Measurements from ENCODE around the gene SLC22A23.
A peak's percentile ranks its signal among the peaks of the same experiment; 100 is the strongest.

Gene SLC22A23

DNA sequence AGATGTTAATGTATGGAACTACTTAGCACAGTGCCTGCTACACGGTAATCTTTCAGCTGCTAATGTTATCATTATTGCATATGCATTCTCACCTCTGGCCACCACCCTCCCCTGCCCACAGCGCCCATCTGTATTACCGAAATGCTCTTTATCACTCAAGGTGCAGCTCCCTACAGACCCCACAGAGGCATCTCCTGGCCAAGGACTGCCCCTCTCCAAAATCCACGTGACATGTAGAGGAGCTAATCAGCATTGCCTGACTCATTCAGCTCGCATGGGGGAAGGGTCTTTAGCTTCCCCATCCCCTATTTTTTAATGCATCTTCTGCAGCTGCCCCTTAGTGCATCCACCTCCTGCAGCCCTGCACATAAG is 41.8 kb downstream of the SLC22A23 start:
- DNase-seq (ENCODE audit: insufficient read length) (no peak), FAIRE-seq (no peak)
- no peak for TF ChIP-seq TAF1 (IDR thresholded peaks at IDR 0.05; ENCODE audit: borderline replicate concordance, low read depth, low read length)
- TF ChIP-seq POLR2AphosphoS5 (IDR thresholded peaks at IDR 0.05; ENCODE audit: low read depth, low read length), result no peak
- no peak for TF ChIP-seq POLR2A (IDR thresholded peaks at IDR 0.05; ENCODE audit: low read depth, low read length)

DNA sequence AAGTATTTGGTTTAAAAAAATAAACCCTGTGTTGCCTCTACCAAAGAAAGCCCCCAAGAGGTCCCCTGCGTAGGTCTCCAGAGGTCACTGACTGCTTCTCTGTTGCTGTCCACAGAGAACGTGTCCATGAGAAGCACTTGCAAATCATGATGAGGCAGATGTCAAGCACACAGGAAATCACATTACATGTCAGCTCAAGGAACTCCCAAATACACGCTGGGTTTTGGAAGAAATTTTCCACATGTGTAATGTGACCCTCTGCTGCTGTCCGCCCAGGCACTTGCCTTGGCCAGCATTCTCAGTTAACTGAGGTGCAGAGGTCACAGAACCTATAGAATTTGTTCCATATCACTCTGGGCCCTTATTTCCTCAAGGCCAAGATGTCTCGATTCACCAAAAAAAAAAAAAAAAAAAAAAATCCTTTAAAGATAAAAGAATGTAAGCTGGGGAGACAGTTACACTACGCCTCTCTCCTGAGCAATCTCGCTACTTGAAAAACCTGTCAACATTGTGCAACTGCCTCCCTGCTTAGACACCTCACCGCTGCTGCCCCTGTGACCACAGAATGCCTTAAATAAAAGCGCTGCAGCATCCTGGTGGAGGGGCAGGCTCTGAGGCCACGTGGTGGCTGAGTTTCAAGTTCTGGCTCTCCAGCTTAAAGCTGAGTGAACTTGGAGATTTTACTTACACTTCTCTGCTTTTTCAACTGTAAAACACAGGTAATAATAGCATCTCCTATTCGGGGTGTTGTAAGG is 42.3 kb downstream of the SLC22A23 start:
- TF ChIP-seq POLR2A (IDR thresholded peaks at IDR 0.05; ENCODE audit: low read depth, low read length) (no peak), TAF1 (IDR thresholded peaks at IDR 0.05; ENCODE audit: borderline replicate concordance, low read depth, low read length) (no peak), POLR2AphosphoS5 (IDR thresholded peaks at IDR 0.05; ENCODE audit: low read depth, low read length) (no peak)
- FAIRE-seq (no peak), DNase-seq (ENCODE audit: insufficient read length) (no peak)

DNA sequence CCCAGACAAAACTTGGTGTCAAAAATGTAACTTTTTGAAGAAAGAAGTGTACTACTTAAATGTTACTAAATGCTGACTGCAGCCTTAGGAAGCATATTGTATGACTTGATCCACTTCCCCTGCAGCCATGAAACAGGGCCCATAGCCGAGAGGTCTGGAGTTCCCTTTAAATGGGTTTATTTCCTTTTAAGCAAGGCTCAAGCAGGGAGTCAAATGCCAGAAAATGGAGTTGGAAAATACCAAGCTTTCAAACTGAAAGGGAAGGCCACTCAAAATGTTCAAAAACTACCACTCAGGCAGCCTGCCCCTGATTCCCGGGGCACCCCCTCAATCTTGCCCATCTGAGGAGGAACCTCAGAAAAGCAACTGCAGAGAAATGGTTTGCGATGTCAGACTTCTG is 43.3 kb downstream of the SLC22A23 start:
- TF ChIP-seq POLR2AphosphoS5 (IDR thresholded peaks at IDR 0.05; ENCODE audit: low read depth, low read length) (no peak), TAF1 (IDR thresholded peaks at IDR 0.05; ENCODE audit: borderline replicate concordance, low read depth, low read length) (no peak), POLR2A (IDR thresholded peaks at IDR 0.05; ENCODE audit: low read depth, low read length) (no peak)
- DNase-seq (ENCODE audit: insufficient read length) (no peak), FAIRE-seq (no peak)

DNA sequence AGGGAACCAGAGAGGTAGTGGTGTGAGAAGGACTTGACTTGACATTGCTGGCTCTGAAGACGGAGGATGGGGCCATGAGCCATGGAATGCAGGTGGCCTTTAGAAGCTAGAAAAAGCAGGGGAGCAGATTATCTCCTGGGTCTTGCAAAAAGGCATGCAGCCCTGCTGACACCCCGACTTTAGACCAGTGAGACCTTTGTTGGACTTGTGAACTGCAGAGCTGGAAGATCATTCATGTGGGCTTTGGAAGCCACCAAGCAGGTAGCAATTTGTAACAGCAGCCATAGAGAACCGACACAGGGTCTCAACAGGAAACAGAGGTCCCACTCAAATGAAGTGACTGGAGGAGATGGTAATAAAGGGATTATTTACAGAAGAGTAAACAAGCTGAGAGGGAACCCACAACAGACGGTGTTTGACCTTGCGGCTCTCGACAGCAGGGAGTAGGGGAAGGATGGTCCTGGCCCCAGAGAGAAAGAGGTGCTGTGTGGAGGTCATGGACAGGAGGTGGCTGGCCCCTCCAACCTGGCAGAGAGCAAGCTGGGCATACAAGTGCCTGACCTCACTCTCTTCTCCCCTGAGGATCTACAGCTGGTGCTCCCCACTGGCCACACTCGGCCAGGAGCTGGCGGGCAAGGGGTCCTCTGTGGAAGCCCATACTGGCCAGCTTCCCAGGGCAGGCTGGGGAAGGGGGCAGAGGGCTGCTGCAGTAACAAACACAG is 43.9 kb downstream of the SLC22A23 start:
- no peak for FAIRE-seq

DNA sequence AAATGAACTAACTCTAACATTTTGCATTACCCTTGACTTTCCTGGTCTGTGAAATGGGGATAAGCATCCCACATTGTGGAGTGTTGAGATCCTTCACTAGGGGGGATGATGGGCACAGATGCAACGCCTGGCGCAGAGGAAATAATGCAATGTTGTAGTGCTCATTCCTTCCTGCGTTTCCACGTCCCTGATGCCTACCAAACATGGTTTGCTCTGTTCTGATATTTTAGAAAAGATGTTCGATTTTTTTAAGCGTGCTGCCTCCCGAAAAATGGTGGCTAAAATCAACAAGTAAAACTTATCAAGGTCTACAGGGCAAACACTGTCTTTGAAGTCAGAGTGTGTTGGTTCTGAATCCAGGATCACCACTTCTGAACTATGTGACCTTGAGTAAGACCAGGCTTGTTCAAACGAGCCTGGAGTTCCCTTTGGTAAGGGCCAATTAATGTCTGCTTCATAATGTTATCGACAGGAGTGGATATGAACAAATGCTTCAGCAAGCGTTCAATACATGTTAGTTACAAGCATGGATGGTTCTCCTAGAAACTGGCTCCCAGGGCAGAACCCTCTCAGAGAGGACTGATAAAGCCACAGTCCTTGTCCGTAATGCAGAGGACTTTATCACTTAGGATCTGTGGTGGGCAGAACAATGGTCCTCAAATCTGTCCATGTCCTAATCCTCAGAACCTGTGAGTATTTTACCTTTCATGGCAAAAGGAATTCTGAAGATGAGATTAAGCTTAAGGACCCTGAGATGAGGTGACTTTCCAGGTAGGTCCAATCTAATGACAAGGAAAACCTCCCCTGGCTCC is 44.7 kb downstream of the SLC22A23 start:
- TF ChIP-seq TAF1 (IDR thresholded peaks at IDR 0.05; ENCODE audit: borderline replicate concordance, low read depth, low read length) (no peak), POLR2AphosphoS5 (IDR thresholded peaks at IDR 0.05; ENCODE audit: low read depth, low read length) (no peak), POLR2A (IDR thresholded peaks at IDR 0.05; ENCODE audit: low read depth, low read length) (no peak)
- FAIRE-seq, result no peak
- DNase-seq (ENCODE audit: insufficient read length), result no peak

More for the DNA sequence above, 43.9 kb downstream of the SLC22A23 start:
- DNase-seq (ENCODE audit: insufficient read length), result no peak
- TF ChIP-seq POLR2A (IDR thresholded peaks at IDR 0.05; ENCODE audit: low read depth, low read length) (no peak), TAF1 (IDR thresholded peaks at IDR 0.05; ENCODE audit: borderline replicate concordance, low read depth, low read length) (no peak)

DNA sequence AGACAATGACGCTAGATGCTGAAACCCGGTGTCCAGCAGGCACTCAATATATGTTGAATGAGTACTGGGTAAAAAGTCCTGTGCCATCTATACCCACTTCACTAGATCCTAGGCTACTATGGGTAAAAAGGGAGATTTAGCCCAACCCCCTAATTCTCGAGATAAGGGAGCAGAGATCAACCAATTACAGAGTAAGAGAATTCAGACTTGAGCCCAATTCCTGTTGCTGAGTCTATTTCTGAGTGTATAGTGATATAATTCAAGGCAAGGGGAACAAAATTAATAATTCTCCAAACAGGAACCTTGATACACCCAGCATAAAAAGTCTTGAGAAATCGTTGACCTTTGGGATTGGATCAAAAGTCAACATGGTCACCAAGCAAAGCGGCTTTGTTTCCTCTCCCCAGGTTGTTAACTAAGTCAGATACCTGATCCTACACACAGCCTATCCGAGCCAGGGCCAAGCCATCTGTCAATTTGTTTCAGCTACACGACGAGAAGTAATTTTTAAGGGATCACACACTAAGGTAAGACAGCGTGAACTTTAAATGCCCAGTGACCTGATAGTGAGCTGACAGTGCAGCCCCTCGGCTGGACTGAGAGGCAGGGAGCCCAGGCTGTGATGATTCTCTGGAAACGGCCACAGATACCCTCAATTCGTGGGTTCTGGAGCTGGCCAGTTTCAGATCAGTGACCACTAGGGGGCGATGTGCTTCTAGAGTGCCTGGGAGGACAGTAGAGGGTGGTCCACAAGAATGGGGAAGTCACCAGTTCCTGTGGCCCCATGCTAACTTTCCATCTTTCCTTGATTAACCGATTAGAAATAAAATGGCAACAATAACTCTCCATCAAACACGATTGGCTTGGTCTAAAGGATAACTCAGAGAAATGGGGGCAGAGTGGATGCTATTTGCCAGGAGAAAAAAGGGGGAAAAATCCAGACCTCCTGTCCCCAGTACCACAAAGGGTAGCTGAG is 46.2 kb downstream of the SLC22A23 start:
- peak; percentile 25 for DNase-seq (ENCODE audit: insufficient read length)
- TF ChIP-seq TAF1 (IDR thresholded peaks at IDR 0.05; ENCODE audit: borderline replicate concordance, low read depth, low read length), result no peak
- TF ChIP-seq POLR2A (IDR thresholded peaks at IDR 0.05; ENCODE audit: low read depth, low read length), result no peak
- TF ChIP-seq POLR2AphosphoS5 (IDR thresholded peaks at IDR 0.05; ENCODE audit: low read depth, low read length), result no peak
- FAIRE-seq, result no peak

DNA sequence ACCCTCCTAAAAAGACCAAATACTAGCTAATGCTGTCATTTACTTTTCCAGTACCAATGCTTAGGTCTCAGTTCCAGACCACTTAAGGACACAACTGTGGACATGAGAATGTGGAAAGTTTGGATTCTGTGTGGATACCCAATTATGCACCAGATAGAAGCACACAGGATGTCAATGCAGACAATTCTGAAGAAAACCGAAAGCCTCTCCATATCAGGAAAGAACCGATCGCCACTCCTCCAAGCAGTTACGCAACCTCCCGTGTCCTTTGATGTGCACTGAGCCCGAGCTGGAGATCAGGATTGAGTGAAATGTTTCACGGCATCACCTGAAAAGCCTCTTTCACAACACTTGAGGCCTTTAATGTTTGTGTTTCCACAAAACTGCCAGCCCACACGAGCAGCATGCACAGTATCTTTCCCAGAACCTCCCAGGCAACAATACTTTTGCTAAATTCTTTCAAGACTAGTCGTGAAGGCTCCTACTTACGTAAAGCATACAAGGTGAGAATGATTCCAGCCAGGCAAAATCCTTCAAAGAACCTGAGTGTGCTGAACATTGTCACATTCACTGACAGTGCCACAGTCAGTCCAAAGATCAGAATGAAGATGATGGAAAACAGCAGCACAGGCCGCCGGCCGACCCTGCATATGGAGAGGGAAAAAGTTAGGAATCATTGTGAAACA is 47.0 kb downstream of the SLC22A23 start:
- TF ChIP-seq POLR2AphosphoS5 (IDR thresholded peaks at IDR 0.05; ENCODE audit: low read depth, low read length) (no peak), TAF1 (IDR thresholded peaks at IDR 0.05; ENCODE audit: borderline replicate concordance, low read depth, low read length) (no peak), POLR2A (IDR thresholded peaks at IDR 0.05; ENCODE audit: low read depth, low read length) (no peak)
- DNase-seq (ENCODE audit: insufficient read length) (no peak), FAIRE-seq (no peak)

DNA sequence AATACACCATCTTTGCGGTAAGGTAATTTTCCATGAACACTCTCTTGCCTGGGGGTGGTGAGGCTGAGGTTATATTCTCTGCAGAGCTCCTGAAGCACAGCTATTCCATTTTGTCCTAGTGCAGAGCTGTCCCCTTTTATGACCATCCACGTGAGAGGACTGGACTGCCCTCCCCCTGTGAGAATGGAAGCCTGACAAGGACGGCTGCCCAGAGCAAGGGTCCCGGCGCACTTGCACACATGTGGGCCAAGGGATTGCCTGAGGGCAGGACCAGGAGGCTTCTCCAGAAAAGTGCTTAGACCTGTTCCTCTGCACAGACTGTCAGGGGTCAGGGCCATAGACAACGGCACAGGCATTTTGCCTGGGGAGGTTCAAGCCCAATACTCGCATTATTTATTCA is 48.2 kb downstream of the SLC22A23 start:
- FAIRE-seq (no peak), DNase-seq (ENCODE audit: insufficient read length) (no peak)
- TF ChIP-seq POLR2A (IDR thresholded peaks at IDR 0.05; ENCODE audit: low read depth, low read length), result no peak
- no peak for TF ChIP-seq TAF1 (IDR thresholded peaks at IDR 0.05; ENCODE audit: borderline replicate concordance, low read depth, low read length)
- TF ChIP-seq POLR2AphosphoS5 (IDR thresholded peaks at IDR 0.05; ENCODE audit: low read depth, low read length), result no peak

DNA sequence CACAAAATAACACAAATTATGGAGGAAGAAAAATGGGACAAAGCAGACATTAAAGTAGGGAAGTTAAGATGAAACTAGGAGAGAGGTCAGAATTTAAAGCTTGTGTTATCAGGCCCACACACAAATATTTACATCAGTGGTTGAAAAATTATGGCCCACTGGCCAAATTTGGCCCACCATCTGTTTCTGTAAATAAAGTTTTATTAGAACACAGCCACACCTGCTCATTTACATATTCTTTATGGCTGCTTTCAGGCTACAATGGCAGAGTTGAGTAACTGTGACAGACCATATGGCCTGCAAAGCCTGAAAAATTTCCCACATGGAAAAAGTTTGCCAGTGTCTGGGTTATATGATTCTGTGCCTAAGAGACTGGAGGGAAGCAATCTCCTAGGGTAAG is 49.0 kb downstream of the SLC22A23 start:
- TF ChIP-seq POLR2A (IDR thresholded peaks at IDR 0.05; ENCODE audit: low read depth, low read length) (no peak), POLR2AphosphoS5 (IDR thresholded peaks at IDR 0.05; ENCODE audit: low read depth, low read length) (no peak), TAF1 (IDR thresholded peaks at IDR 0.05; ENCODE audit: borderline replicate concordance, low read depth, low read length) (no peak)
- no peak for DNase-seq (ENCODE audit: insufficient read length)
- FAIRE-seq, result no peak

All from GM12892 (cell line).